K562 (cell line): ENCODE measurements around the gene ZNF865. TPM values are rescaled to one million over a fixed set of nuclear protein-coding genes. Genes with fewer than 3 reads are reported as not detected.
A peak's percentile ranks its signal among the peaks of the same experiment; 100 is the strongest.

Experiments used
- HCFC1 ChIP-seq: IDR thresholded peaks from 2 replicates; pipeline ENCODE4 v1.6.1; 2012; ENCODE audit warnings: low read depth, low read length, improper control_type of control experiment
- POLR2AphosphoS5 ChIP-seq: IDR thresholded peaks from 2 replicates; pipeline ENCODE4 v1.6.1; 2011; ENCODE audit warnings: mild to moderate bottlenecking, low read depth, low read length, moderate library complexity; ENCODE audit not compliant: control insufficient read depth, insufficient read depth
- PURB ChIP-seq: sonication (generic); formaldehyde crosslinking; IDR thresholded peaks from 2 replicates; pipeline ENCODE4 v1.9.0; 2021; ENCODE audit warnings: low read depth, mild to moderate bottlenecking, missing genetic modification reagents
- ZBTB40 ChIP-seq, 2 experiments: fragments of 450-650 bp in 1 of 2; sonication (generic) in 1 of 2; formaldehyde crosslinking in 1 of 2; IDR thresholded peaks; 2 replicates each; pipeline versions ENCODE4 v1.7.1 to v1.9.0; 2016 to 2022; ENCODE audit warnings: inconsistent platforms in 1 of 2, mild to moderate bottlenecking in 1 of 2, missing genetic modification reagents in 1 of 2
- ZBTB43 ChIP-seq: sonication (generic); formaldehyde crosslinking; IDR thresholded peaks from 2 replicates; pipeline ENCODE4 v1.8.0; 2023; ENCODE audit warnings: mild to moderate bottlenecking, missing genetic modification reagents
- ZNF24 ChIP-seq: fragments of 450-650 bp; IDR thresholded peaks from 2 replicates; pipeline ENCODE4 v1.6.1; 2016
- polyA plus RNA-seq, 8 experiments: library from polyadenylated mRNA; depleted of rRNA in 4 of 8; stranded (reverse) in 5 of 8; unstranded in 3 of 8; fragments of >200 nt; fragmentation: Nextera tagmentation in 2 of 8; fragmentation: Illumina TruSeq in 1 of 8; extraction: Ambion mirVana in 2 of 8; extraction: Trizol in 1 of 8; gene quantifications; 2 replicates each; pipeline versions ENCODE4 v1.2.1 to v1.2.3, GENCODE V29; 2011 to 2014; ENCODE audit warnings: inconsistent platforms in 1 of 8, missing spikeins in 1 of 8
- total RNA-seq, 7 experiments: library from RNA; depleted of rRNA in 6 of 7; stranded (reverse); fragments of >200 nt in 6 of 7; fragmentation: Illumina TruSeq in 2 of 7; extraction: Trizol in 2 of 7; gene quantifications; 2 replicates each; pipeline versions ENCODE4 v1.2.1 to v1.2.3, GENCODE V29; 2011 to 2021; ENCODE audit warnings: low replicate concordance in 1 of 7
- TF ChIP-seq, protein P1 (sequence below): fragments of 250-450 bp; sonication (Bioruptor Pico); IDR thresholded peaks from 2 replicates; pipeline ENCODE4 v1.5.0; 2020; ENCODE audit warnings: mild to moderate bottlenecking, borderline replicate concordance
- TF ChIP-seq, protein P2 (sequence below): sonication (generic); formaldehyde crosslinking; IDR thresholded peaks from 2 replicates; pipeline ENCODE4 v1.8.1; 2023; ENCODE audit warnings: mild to moderate bottlenecking, missing genetic modification reagents
- TF ChIP-seq, protein P3 (sequence below): sonication (generic); formaldehyde crosslinking; IDR thresholded peaks from 2 replicates; pipeline ENCODE4 v1.8.0; 2022; ENCODE audit warnings: mild to moderate bottlenecking, missing genetic modification reagents

Gene ZNF865
- total and polyA plus RNA-seq, 9 of the 15 experiments (the other 6 are each of a cell fraction or from before 2014, with no cell fraction given): 0.40 to 18.8 (median 1.6) TPM; not detected in 2

GRCh38 chr19:55580628-55581144 is 24.8 kb upstream of the ZNF865 start, which contains the start of gene ZNF579 (continued):
- TF ChIP-seq ZBTB40 (IDR thresholded peaks at IDR 0.05) (peak; percentile 96), ZBTB40 (CRISPR knock-in tag; IDR thresholded peaks at IDR 0.05) (no peak), ZNF24 (peak; percentile 76), HCFC1 (peak; percentile 73), ZBTB43 (CRISPR knock-in tag) (no peak), PURB (CRISPR knock-in tag) (no peak), POLR2AphosphoS5 (peak; percentile 42; the same call in 1 of the 2 replicates)
- TF ChIP-seq, protein P1, sequence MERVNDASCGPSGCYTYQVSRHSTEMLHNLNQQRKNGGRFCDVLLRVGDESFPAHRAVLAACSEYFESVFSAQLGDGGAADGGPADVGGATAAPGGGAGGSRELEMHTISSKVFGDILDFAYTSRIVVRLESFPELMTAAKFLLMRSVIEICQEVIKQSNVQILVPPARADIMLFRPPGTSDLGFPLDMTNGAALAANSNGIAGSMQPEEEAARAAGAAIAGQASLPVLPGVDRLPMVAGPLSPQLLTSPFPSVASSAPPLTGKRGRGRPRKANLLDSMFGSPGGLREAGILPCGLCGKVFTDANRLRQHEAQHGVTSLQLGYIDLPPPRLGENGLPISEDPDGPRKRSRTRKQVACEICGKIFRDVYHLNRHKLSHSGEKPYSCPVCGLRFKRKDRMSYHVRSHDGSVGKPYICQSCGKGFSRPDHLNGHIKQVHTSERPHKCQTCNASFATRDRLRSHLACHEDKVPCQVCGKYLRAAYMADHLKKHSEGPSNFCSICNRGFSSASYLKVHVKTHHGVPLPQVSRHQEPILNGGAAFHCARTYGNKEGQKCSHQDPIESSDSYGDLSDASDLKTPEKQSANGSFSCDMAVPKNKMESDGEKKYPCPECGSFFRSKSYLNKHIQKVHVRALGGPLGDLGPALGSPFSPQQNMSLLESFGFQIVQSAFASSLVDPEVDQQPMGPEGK (CRISPR knock-in tag): no peak
- TF ChIP-seq, protein P2, sequence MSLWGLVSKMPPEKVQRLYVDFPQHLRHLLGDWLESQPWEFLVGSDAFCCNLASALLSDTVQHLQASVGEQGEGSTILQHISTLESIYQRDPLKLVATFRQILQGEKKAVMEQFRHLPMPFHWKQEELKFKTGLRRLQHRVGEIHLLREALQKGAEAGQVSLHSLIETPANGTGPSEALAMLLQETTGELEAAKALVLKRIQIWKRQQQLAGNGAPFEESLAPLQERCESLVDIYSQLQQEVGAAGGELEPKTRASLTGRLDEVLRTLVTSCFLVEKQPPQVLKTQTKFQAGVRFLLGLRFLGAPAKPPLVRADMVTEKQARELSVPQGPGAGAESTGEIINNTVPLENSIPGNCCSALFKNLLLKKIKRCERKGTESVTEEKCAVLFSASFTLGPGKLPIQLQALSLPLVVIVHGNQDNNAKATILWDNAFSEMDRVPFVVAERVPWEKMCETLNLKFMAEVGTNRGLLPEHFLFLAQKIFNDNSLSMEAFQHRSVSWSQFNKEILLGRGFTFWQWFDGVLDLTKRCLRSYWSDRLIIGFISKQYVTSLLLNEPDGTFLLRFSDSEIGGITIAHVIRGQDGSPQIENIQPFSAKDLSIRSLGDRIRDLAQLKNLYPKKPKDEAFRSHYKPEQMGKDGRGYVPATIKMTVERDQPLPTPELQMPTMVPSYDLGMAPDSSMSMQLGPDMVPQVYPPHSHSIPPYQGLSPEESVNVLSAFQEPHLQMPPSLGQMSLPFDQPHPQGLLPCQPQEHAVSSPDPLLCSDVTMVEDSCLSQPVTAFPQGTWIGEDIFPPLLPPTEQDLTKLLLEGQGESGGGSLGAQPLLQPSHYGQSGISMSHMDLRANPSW: no peak
- TF ChIP-seq, protein P3, sequence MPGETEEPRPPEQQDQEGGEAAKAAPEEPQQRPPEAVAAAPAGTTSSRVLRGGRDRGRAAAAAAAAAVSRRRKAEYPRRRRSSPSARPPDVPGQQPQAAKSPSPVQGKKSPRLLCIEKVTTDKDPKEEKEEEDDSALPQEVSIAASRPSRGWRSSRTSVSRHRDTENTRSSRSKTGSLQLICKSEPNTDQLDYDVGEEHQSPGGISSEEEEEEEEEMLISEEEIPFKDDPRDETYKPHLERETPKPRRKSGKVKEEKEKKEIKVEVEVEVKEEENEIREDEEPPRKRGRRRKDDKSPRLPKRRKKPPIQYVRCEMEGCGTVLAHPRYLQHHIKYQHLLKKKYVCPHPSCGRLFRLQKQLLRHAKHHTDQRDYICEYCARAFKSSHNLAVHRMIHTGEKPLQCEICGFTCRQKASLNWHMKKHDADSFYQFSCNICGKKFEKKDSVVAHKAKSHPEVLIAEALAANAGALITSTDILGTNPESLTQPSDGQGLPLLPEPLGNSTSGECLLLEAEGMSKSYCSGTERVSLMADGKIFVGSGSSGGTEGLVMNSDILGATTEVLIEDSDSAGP: peak; percentile 48; the same call in 1 of the 2 replicates
